ENCODE data around the gene SSBP3.

- no peak for TF ChIP-seq EZH2phosphoT487 (IDR thresholded peaks at IDR 0.05; ENCODE audit: insufficient read depth, low read depth)
- no peak for TF ChIP-seq EZH2 (IDR thresholded peaks at IDR 0.05; ENCODE audit: insufficient read depth, poor library complexity, severe bottlenecking)
Observed at GRCh38 chr1:54326543-54327385, 79.4 kb downstream of the SSBP3 start.
